Activated T-cell treated with anti-CD3 and anti-CD28 coated beads for 48 hours (primary cell): ENCODE results near the gene GRM3.

ENCODE experiments used
- DNase-seq: peaks from one replicate; pipeline ENCODE4 v3.0.0-alpha.2; 2020; ENCODE audit warnings: low read depth

Gene GRM3

GRCh38 chr7:86692755-86693154, 49.0 kb downstream of the GRM3 start:
- no peak for DNase-seq

GRCh38 chr7:86706406-86706805, 62.7 kb downstream of the GRM3 start:
- no peak for DNase-seq

- no peak for DNase-seq
These were observed 64.4 kb downstream of the GRM3 start for GRCh38 chr7:86708031-86708680.

GRCh38 chr7:86720306-86720705, 76.6 kb downstream of the GRM3 start:
- DNase-seq = no peak

GRCh38 chr7:86733783-86734182, 90.1 kb downstream of the GRM3 start:
- DNase-seq = no peak

GRCh38 chr7:86745013-86745745, 101.5 kb downstream of the GRM3 start:
- no peak for DNase-seq

GRCh38 chr7:86747698-86748097, 104.0 kb downstream of the GRM3 start:
- no peak for DNase-seq

- DNase-seq = no peak
These were observed 104.5 kb downstream of the GRM3 start for GRCh38 chr7:86748201-86748600.

GRCh38 chr7:86748843-86749719, 105.4 kb downstream of the GRM3 start:
- no peak for DNase-seq

GRCh38 chr7:86749741-86750665, 106.3 kb downstream of the GRM3 start:
- no peak for DNase-seq

GRCh38 chr7:86760236-86760635, 116.5 kb downstream of the GRM3 start:
- no peak for DNase-seq

- DNase-seq = no peak
These were observed 118.4 kb downstream of the GRM3 start for GRCh38 chr7:86762129-86762528.

- no peak for DNase-seq
These were observed 122.2 kb downstream of the GRM3 start for GRCh38 chr7:86765931-86766330.

GRCh38 chr7:86768394-86768793, 124.7 kb downstream of the GRM3 start:
- no peak for DNase-seq

- DNase-seq = no peak
These were observed 125.5 kb downstream of the GRM3 start for GRCh38 chr7:86768967-86769760.

GRCh38 chr7:86773309-86773708, 129.6 kb downstream of the GRM3 start:
- no peak for DNase-seq

- no peak for DNase-seq
These were observed 131.5 kb downstream of the GRM3 start for GRCh38 chr7:86775203-86775602.

GRCh38 chr7:86776136-86776535, 132.4 kb downstream of the GRM3 start:
- DNase-seq = no peak

- DNase-seq = no peak
These were observed 134.6 kb downstream of the GRM3 start for GRCh38 chr7:86778271-86778670.

- no peak for DNase-seq
These were observed 141.1 kb downstream of the GRM3 start for GRCh38 chr7:86784765-86785164.

- DNase-seq = no peak
These were observed 141.9 kb downstream of the GRM3 start for GRCh38 chr7:86785641-86786040.
